WTC11 (cell line): ENCODE data around the gene NEK7. TPM values are rescaled to one million over a fixed set of nuclear protein-coding genes. Genes with fewer than 3 reads are reported as not detected.

ENCODE experiments used
- ATAC-seq: fragments of 200-7000 bp; cut with Tn5 transposase; 2 replicates; pipeline ENCODE4 v1.10.0; 2021; ENCODE audit warnings: mild to moderate bottlenecking, moderate library complexity
- CTCF ChIA-PET: fragments of 300-600 bp; sonication (Branson Sonifier 250); formaldehyde crosslinking; loops from one replicate; lab custom pipeline; 2021; ENCODE audit warnings: antibody characterized with exemption; lab: Charles Lee
- POLR2A ChIA-PET: fragments of 350-600 bp; sonication (Branson Sonifier 250); formaldehyde crosslinking; loops from one replicate; lab custom pipeline; 2021; ENCODE audit warnings: antibody characterized with exemption; lab: Charles Lee
- DNase-seq: peaks from one replicate; pipeline ENCODE4 v3.0.0; 2021; ENCODE audit warnings: low spot score
- H3K27ac Mint-ChIP-seq: 2 replicates; pipeline ENCODE4 v1.8.0; 2021; ENCODE audit warnings: mixed read lengths
- H3K27me3 Mint-ChIP-seq: 2 replicates; pipeline ENCODE4 v1.8.0; 2021; ENCODE audit warnings: low read depth, mild to moderate bottlenecking, moderate library complexity, mixed read lengths
- H3K36me3 Mint-ChIP-seq: 2 replicates; pipeline ENCODE4 v1.8.0; 2021; ENCODE audit warnings: mixed read lengths
- H3K4me1 Mint-ChIP-seq: 2 replicates; pipeline ENCODE4 v1.8.0; 2022; ENCODE audit warnings: mixed read lengths
- H3K4me3 Mint-ChIP-seq: 2 replicates; pipeline ENCODE4 v1.8.0; 2021; ENCODE audit warnings: mild to moderate bottlenecking, moderate library complexity, mixed read lengths
- H3K9me3 Mint-ChIP-seq: 2 replicates; pipeline ENCODE4 v1.8.0; 2021; ENCODE audit warnings: mixed read lengths
- HMGXB4 ChIP-seq: sonication (generic); formaldehyde crosslinking; IDR thresholded peaks from 2 replicates; pipeline ENCODE4 v1.8.1; 2023; ENCODE audit warnings: mild to moderate bottlenecking, moderate library complexity, missing genetic modification reagents
- KAT7 ChIP-seq: sonication (generic); formaldehyde crosslinking; IDR thresholded peaks from 2 replicates; pipeline ENCODE4 v1.8.1; 2023; ENCODE audit warnings: missing genetic modification reagents, mild to moderate bottlenecking, borderline replicate concordance
- PRDM15 ChIP-seq: sonication (generic); formaldehyde crosslinking; IDR thresholded peaks from 2 replicates; pipeline ENCODE4 v1.8.0; 2022; ENCODE audit warnings: missing genetic modification reagents
- TEAD1 ChIP-seq: sonication (generic); formaldehyde crosslinking; IDR thresholded peaks from 2 replicates; pipeline ENCODE4 v1.8.0; 2022; ENCODE audit warnings: mild to moderate bottlenecking, missing genetic modification reagents
- TEAD4 ChIP-seq: sonication (generic); formaldehyde crosslinking; IDR thresholded peaks from 2 replicates; pipeline ENCODE4 v1.8.0; 2022; ENCODE audit warnings: mild to moderate bottlenecking, missing genetic modification reagents
- TP53 ChIP-seq: sonication (generic); formaldehyde crosslinking; IDR thresholded peaks from 2 replicates; pipeline ENCODE4 v1.8.1; 2023; ENCODE audit warnings: mild to moderate bottlenecking, missing genetic modification reagents
- ZNF396 ChIP-seq: fragments of 250-450 bp; sonication (Bioruptor Pico); IDR thresholded peaks from 2 replicates; pipeline ENCODE4 v1.8.0; 2021; ENCODE audit warnings: mild to moderate bottlenecking, moderate library complexity, borderline replicate concordance
- total RNA-seq: library from RNA; stranded (reverse); gene quantifications from 3 replicates; pipeline ENCODE4 v1.2.3, GENCODE V29; 2021
- TF ChIP-seq, protein P1 (sequence below): fragments of 200-600 bp; IDR thresholded peaks from 2 replicates; pipeline ENCODE4 v1.8.0; 2022; ENCODE audit warnings: antibody characterized with exemption
- TF ChIP-seq, protein P2 (sequence below): sonication (generic); formaldehyde crosslinking; IDR thresholded peaks from 2 replicates; pipeline ENCODE4 v1.8.0; 2023; ENCODE audit warnings: missing genetic modification reagents, mild to moderate bottlenecking, borderline replicate concordance
- TF ChIP-seq, protein P3 (sequence below): fragments of 250-450 bp; sonication (Bioruptor Pico); conservative IDR thresholded peaks from 2 replicates; pipeline ENCODE4 v1.9.0; 2021; ENCODE audit warnings: mild to moderate bottlenecking

Gene NEK7
- total RNA-seq, 1 experiment from 2014 or later, result 10.3 TPM

GRCh38 chr1:198232940-198233675, 76.3 kb downstream of the NEK7 start:
- TF ChIP-seq ZNF396 (CRISPR knock-in tag) (no peak), TEAD1 (CRISPR knock-in tag) (no peak), HMGXB4 (CRISPR knock-in tag) (no peak), PRDM15 (CRISPR knock-in tag) (no peak), KAT7 (CRISPR knock-in tag) (no peak), TP53 (no peak), TEAD4 (no peak)
- TF ChIP-seq, protein P1, sequence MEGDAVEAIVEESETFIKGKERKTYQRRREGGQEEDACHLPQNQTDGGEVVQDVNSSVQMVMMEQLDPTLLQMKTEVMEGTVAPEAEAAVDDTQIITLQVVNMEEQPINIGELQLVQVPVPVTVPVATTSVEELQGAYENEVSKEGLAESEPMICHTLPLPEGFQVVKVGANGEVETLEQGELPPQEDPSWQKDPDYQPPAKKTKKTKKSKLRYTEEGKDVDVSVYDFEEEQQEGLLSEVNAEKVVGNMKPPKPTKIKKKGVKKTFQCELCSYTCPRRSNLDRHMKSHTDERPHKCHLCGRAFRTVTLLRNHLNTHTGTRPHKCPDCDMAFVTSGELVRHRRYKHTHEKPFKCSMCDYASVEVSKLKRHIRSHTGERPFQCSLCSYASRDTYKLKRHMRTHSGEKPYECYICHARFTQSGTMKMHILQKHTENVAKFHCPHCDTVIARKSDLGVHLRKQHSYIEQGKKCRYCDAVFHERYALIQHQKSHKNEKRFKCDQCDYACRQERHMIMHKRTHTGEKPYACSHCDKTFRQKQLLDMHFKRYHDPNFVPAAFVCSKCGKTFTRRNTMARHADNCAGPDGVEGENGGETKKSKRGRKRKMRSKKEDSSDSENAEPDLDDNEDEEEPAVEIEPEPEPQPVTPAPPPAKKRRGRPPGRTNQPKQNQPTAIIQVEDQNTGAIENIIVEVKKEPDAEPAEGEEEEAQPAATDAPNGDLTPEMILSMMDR, result no peak
- TF ChIP-seq, protein P2, sequence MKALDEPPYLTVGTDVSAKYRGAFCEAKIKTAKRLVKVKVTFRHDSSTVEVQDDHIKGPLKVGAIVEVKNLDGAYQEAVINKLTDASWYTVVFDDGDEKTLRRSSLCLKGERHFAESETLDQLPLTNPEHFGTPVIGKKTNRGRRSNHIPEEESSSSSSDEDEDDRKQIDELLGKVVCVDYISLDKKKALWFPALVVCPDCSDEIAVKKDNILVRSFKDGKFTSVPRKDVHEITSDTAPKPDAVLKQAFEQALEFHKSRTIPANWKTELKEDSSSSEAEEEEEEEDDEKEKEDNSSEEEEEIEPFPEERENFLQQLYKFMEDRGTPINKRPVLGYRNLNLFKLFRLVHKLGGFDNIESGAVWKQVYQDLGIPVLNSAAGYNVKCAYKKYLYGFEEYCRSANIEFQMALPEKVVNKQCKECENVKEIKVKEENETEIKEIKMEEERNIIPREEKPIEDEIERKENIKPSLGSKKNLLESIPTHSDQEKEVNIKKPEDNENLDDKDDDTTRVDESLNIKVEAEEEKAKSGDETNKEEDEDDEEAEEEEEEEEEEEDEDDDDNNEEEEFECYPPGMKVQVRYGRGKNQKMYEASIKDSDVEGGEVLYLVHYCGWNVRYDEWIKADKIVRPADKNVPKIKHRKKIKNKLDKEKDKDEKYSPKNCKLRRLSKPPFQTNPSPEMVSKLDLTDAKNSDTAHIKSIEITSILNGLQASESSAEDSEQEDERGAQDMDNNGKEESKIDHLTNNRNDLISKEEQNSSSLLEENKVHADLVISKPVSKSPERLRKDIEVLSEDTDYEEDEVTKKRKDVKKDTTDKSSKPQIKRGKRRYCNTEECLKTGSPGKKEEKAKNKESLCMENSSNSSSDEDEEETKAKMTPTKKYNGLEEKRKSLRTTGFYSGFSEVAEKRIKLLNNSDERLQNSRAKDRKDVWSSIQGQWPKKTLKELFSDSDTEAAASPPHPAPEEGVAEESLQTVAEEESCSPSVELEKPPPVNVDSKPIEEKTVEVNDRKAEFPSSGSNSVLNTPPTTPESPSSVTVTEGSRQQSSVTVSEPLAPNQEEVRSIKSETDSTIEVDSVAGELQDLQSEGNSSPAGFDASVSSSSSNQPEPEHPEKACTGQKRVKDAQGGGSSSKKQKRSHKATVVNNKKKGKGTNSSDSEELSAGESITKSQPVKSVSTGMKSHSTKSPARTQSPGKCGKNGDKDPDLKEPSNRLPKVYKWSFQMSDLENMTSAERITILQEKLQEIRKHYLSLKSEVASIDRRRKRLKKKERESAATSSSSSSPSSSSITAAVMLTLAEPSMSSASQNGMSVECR (CRISPR knock-in tag), result no peak
- TF ChIP-seq, protein P3, sequence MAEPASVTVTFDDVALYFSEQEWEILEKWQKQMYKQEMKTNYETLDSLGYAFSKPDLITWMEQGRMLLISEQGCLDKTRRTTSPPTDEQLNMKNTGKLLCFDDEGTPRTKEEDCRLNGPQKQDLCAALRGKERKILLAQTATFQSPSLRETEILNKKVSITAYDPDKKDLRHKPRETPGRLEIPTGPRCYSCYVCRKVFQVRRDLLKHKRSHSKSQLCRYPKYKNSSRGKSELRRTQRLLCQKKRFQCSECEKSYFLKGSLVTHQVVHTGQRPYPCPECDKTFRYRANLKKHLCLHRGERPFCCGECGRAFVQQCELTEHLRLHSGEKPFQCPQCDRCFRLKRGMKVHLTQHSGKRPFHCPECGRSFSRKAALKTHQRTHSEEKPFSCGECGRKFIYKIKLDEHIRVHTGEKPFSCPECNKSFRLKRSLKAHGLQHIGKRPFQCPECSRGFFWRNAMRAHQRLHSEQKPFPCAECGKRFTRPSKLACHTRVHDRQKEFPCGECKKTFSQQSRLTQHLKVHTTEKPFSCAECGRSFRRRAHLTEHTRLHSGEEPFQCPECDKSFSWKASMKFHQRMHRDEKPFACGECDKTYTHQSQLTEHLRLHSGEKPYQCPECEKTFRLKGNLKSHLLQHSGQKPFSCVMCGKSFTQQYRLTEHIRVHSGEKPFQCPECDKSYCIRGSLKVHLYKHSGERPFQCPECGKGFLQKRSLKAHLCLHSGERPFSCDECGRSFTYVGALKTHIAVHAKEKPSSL (CRISPR knock-in tag), result no peak
- ChIA-PET POLR2A (no interaction called here), CTCF (interaction anchor here (0.7 kb wide), 1 partner anchor 304 kb away, joined by 3 read pairs; no protein-coding TSS in a partner anchor)
- no peaks in the 10 kb centered on the region for H3K27me3 Mint-ChIP-seq
- ATAC-seq (no peak), DNase-seq (no peak)
- H3K4me3 Mint-ChIP-seq, result no peak overlapping the region
- H3K36me3 Mint-ChIP-seq, result no peaks in the 10 kb centered on the region
- H3K27ac Mint-ChIP-seq, result peak overlapping the region; percentile 10; the same call in 1 of the 2 replicates
- peaks cover 36% of the 10 kb centered on the region for H3K4me1 Mint-ChIP-seq
- H3K9me3 Mint-ChIP-seq, result no peaks in the 10 kb centered on the region
